SU-DHL-6 (cell line): ENCODE data around the gene PXDN.

ENCODE experiments used
- EZH2phosphoT487 ChIP-seq: fragments of 200-600 bp; sonication (generic), shearing (Covaris generic); conservative IDR thresholded peaks from 2 replicates; pipeline ENCODE4 v1.6.1; 2018; ENCODE audit warnings: mild to moderate bottlenecking, antibody characterized with exemption, low read length, moderate library complexity, mixed read lengths
- TF ChIP-seq, protein P1 (sequence below): fragments of 200-600 bp; sonication (generic); IDR thresholded peaks from one replicate; pipeline ENCODE4 v1.5.1; 2017; ENCODE audit warnings: antibody characterized with exemption, mild to moderate bottlenecking, low read length, moderate library complexity; ENCODE audit not compliant: insufficient read depth, poor library complexity, severe bottlenecking

DNA sequence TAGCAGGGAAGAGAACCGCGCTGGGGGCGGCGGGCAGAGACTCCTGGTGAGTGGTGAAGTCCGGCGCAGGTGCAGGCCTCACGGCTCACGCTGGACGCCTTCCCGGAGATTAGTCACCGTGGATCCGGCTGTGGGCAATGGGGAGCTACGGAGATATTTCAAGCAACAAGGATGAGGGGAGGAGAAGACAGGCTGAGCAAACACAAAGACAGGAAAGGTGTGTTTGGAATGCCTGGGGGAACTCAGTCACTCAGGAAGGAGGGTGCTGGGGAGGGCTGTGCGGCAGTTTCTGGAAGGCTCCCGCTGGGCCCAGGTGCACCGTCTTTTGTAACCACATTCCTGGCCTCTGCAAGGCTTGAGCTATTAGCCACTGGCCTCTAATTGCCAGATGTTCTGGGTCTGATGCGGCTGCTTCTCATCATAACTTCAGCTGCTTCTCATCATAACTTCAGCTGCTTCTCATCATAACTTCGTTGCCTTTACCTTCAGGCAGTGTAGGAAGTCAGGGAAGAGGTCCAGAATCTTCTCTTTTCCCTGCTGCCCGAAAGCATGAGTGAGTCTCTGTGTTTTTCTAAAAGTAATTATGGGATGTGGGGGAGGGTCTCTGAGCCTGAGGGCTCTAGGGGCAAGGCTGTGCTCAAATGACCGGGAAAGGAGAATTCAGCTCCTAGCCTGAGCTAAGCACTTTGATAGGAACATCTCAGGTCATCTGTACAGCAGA lies 118.9 kb downstream of the PXDN start:
- TF ChIP-seq, protein P1, sequence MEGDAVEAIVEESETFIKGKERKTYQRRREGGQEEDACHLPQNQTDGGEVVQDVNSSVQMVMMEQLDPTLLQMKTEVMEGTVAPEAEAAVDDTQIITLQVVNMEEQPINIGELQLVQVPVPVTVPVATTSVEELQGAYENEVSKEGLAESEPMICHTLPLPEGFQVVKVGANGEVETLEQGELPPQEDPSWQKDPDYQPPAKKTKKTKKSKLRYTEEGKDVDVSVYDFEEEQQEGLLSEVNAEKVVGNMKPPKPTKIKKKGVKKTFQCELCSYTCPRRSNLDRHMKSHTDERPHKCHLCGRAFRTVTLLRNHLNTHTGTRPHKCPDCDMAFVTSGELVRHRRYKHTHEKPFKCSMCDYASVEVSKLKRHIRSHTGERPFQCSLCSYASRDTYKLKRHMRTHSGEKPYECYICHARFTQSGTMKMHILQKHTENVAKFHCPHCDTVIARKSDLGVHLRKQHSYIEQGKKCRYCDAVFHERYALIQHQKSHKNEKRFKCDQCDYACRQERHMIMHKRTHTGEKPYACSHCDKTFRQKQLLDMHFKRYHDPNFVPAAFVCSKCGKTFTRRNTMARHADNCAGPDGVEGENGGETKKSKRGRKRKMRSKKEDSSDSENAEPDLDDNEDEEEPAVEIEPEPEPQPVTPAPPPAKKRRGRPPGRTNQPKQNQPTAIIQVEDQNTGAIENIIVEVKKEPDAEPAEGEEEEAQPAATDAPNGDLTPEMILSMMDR: no peak
- TF ChIP-seq EZH2phosphoT487: no peak
